Measurements from ENCODE around the gene EP400.
"Not testable (repeated sequence)": the region's sequence is repeated elsewhere in the genome, so short reads cannot be mapped to it uniquely, and the experiment has no call there.

The EP400 gene

DNA sequence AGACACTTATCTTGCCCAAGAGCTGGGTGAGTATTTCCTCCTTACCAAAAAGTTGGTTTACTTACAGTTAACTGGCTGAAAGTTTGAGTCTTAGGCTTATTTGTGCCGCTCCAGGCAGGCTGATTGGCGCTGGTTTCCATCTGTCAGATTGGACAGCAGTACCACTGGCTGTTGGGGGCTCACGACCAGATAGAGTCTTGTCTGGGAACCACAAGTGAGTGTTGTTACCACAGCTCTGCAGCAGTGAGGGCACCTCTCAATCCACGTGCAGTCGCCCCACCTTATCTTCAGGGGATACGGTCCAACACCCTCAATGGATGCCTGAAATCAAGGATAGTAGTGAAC, 135.5 kb downstream of the EP400 start:
- DNase-seq (ENCODE audit: low spot score): no peak

DNA sequence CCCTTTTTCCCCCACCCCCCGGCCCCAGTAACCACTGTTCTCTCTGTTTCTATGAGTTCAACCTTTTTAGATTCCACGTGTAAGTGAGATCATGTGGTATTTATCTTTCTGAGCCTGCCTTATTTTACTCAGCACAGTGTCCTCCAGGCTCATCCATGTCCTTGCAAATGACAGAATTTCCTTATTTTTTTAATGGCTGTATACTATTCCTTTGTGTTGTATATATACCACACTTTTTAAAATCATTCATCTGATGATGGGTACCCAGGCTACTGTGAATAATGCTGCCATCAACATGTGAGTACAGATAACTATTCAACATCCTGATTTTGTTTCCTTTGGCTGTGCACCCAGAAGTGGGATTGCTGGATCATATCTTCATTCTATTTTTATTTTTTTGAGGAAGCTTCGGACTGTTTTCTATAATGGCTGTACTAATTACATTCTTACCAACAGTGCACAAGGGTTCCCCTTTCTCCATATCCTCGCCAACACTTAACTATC, 139.7 kb downstream of the EP400 start:
- DNase-seq (ENCODE audit: low spot score): no peak

DNA sequence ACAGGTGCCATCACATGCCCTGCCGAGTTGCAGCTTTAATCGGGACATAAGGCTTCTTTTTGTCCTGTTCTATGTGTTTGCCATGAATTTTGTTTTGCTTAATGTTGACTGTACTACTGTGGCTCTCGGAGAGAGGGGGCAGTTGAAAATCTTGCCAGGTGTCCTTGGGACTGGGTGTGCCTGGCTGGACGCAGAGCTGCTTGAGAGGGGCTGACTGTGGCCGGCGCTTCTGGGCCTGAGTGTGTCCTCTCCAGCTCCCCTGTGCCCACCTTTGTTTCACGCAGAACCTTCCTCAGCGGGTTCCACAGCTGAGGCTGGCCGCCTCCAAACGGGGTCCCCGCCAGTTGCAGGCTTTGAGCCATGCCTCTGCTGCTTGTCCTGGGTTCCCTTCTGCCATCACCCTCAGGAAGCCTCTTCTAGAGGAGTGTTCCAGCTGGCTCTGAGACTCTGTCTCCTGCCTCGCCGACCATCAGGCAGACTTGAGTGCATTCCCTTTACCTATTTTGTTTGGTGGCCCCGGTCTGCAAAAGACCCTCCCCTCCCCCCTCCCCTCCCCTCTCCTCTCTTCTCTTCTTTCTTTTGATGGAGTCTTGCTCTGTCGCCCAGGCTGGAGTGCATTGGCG, 144.6 kb downstream of the EP400 start:
- no peak for DNase-seq (ENCODE audit: low spot score)

DNA sequence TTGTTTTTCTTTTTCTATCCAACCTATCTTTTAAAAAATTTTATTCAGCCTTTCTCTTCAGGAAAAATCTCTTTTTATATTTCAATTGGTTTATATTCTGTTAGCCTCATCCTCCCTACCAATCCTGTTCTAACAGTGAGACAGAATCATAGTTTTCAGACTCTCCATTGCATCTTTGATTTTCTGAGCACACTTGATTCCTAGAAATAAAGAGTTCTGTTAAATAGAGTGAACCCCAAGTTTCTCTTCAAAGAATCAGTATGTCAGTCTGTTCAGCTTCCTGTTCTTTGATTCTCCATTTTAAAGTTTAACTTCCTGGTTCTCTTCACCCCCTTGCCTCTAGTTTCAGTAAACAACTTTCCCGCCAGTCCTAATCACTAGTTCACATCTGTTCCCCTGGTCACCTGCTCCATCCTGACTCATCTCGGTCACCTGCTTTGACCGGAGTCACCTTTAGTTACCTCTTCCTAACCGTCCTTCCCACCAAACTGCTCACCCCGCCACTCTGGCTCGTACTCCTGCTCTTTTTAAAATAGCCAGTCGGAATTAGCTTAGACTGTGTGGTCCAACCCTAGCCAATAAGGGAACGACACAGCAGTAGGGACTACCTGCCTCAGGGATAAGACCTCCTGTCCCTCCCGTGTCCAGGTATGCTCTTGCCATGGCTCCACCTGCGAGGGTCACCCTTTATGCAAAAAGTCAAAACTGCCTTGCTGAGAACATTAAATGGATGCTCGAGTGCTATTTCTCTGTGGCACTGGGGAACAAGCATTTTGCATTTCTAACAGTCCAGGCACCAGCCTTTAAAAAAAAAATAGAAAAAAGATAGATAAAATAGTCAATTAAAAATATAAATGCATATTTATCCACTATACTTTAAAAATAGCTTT, 146.0 kb downstream of the EP400 start:
- DNase-seq (ENCODE audit: low spot score): no peak

DNA sequence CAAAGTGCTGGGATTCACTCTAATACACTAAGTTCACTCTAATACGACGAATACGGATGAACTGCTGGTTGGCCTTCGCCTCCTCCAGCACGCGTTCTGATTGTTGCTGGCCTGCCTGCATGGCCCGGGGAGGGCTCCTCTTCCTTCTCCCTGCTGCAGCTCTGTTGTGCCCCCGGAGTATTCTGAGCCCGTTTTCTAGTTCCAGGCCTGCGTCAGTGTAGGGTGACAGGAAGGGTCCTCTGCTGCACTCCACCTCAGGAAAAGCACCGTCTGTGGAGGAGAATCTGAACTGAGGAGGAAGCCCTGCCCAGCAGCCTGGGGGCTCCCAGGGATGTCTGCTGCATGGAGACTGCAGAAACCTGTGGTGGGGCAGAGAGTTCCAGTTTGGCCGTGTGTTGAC, 150.0 kb downstream of the EP400 start:
- DNase-seq (ENCODE audit: low spot score): no peak

DNA sequence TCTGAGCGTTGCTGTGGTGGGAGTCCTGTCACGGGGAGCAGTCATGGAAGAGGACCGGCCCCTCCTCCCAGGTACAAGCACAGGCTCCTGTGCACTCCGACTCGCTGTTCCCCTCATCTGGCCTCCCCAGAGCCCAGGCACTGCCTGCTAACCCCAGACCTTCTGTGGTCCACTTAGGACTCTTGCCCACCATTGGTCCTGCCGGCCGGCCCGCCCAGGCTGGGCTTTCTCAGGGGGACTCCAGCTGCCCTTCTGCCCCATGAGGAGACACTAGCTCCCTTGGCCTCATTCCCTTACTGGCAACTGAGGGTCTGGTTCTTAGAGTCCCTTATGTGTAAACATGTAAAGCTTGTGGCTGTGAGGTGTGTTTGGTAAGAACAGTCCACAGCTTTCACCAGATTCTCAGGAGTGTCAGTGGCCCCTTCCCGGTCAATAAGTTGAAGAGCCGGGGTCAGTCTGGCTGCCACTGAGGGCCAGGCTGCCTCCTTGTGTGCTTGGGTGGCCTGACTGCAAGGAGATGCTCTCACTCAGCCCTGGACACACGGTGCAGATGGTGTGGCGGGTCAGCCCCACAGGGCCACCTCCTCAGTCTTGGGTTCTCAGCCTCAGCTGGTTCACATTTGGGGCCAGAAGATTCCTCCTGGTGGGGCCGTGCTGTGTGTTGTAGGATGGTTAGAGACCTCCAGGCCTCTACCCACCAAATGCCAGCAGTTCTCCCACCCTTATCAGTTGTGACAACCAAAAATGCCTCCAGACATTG, 150.7 kb downstream of the EP400 start:
- no peak for DNase-seq (ENCODE audit: low spot score)

DNA sequence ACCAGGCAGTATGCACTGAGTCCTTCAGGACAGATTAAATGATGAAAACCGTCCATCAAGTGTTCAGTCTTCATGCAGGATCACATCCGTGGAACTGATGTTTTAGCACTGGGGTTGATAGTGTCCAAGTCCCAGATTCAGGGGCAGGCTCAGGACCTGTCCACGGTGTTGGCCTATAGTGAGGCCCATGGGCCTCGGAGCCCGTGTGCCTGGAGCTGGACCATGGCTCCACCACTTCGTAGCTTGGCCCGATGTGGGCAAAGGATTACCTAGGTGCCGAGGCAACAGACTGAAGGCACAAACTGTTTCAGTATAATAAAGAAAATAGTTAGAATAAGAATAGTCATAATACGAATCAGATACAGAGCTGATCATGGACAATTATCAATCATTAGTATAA, 152.6 kb downstream of the EP400 start:
- no peak for DNase-seq (ENCODE audit: low spot score)

DNA sequence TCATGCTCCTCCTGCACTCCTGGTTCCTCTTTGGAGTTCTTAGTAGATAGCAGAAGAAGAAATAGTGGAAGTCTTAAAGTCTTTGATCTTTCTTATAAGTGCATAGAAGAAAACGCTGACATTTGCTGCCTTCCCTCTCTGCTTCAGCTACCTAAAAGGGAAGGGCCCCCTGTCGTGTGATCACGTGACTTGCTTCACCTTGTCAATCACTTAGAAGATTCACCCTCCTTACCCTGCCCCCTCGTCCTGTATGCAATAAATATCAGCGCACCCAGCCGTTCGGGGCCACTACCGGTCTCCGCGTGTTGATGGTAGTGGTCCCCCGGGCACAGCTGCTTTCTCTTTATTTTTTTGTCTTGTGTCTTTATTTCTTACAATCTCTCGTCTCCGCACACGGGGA, 153.3 kb downstream of the EP400 start:
- not testable (repeated sequence) for DNase-seq (ENCODE audit: low spot score)

DNA sequence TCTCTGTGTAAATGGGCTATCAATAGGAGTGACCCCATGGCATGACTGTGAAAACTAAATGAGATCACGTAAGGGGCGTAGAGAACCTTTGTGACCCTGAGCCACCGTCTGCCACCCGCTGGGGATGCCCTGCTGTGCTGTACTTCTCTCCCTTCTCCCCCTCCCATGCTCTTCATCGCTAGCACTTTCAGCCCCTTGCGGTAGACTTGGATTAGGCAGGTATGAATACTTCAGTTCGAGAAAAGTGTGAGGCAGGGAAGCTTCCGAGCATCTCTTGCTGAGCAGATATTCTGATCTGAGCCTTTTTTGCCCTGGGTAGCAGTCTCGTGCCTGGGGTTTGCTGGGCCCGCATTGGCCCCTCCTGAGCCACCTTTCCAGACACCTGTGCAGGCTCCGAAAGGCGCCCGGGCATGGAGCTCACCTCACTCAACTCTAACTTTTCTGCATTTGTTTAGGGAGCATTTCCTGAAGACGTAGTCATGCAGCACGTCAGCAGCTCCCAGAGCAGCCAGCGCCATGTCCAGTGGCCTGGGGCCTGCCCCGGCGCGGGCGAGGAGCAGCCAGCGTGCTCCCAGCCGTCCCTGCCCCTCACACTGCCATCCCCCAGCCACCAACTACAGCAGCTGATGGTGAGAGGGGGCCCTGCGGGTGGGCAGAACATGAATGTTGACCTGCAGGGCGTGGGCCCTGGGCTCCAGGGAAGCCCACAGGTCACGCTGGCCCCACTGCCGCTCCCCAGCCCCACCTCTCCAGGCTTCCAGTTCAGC, 154.0 kb downstream of the EP400 start:
- DNase-seq (ENCODE audit: low spot score): no peak

DNA sequence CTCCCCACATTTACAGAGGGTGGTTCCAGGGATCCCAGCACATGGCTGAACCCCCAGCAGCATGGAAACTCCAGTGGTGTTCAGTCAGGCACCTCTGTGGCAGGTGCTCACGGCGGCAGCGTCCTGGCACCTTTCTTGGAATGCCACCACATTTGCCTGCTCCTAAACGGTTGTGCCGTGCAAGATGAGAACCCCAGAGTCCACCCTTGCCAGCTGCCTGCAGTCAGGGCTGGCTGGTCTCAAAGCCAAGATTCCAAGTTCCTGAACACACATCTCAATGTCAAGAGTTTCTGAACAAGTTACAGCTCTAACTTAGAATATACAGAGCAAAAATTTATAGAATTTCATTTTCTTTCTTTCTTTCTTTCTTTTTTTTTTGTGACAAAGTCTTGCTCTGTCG, 155.7 kb downstream of the EP400 start:
- no peak for DNase-seq (ENCODE audit: low spot score)

DNA sequence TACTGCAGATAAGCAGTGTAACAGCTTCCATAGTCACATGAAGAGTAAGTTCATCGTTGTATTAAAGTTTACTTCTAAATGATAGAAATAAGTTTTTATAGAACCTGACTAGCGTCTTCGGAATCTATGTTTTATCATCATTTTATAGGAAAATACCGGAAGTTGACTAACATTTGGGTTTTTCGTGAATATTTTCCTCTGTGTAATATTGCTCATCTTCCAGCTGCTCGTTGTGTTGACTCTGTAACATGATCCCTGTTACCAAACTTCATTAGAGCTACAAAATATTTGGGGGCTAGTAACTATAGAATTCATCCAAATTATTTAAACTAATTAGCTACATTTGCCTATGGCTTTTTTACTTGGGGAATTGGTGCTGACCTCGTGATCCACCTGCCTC, 157.2 kb downstream of the EP400 start:
- DNase-seq (ENCODE audit: low spot score): no peak

DNA sequence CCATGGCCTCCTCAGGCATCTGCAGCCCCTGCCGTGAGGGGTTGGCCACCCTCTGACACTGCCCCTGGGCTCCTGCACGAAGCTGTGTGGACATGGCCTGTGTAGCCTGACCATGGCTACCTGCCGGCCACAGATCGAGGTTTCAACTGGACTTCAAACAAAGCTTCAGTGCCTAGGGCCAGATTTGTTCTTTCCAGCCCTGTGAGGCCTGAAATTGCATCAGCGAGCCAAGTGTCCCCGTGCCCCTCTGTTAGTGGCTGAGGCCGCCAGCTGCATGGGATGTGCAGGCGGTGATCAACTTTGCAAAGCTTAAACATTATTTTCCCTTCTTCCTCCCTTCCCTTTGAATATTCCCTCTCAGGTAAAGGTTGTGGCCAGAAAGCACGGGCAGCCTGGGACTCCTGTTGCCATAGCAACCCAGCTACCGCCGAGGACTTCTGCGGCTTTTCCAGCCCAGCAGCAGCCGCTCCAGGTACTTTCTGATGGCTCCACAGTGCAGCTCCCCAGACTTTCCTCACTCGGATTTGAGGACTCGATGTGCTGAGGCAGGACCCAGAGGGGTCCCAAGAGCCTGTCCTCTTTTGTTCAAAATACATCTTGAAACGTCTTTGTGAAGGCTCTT, 158.6 kb downstream of the EP400 start:
- DNase-seq (ENCODE audit: low spot score): no peak

DNA sequence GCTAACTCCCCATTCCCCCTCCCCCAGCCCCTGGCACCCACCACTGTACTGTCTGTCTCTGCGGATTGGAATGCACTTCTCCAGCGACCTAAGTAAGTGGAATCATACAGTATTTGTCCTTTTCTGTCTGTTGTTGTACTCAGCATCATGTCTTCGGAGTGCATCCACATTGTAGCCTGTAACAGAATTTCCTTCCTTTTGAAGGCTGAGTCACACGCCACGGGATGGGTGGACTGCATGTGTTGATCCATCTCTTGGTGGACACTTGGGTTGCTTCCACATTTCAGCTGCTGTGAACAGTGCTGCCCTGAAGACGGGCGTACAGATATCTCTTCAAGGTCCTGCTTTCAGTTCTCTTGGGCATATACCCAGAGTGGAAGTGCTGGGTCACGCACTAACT, 160.0 kb downstream of the EP400 start:
- DNase-seq (ENCODE audit: low spot score): no peak

DNA sequence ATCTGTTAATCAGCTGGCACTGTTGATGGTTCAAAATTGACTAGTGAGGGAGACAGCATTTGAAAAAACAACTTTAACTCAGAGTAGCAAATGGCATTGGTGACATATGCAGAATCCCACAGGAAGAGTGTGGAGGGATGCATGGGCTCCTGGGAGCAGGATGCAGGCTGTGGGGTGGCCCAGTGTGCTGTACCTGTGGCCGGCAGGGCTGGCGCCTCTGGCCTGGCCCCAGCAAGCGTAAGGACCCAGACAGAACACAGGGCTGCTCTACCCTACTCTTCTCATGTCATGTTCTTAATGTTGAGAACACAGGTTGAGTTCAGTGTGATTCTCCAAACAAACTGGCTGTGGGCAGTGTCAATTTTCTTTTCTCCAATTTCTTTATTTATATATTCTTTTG, 160.9 kb downstream of the EP400 start:
- DNase-seq (ENCODE audit: low spot score): no peak

DNA sequence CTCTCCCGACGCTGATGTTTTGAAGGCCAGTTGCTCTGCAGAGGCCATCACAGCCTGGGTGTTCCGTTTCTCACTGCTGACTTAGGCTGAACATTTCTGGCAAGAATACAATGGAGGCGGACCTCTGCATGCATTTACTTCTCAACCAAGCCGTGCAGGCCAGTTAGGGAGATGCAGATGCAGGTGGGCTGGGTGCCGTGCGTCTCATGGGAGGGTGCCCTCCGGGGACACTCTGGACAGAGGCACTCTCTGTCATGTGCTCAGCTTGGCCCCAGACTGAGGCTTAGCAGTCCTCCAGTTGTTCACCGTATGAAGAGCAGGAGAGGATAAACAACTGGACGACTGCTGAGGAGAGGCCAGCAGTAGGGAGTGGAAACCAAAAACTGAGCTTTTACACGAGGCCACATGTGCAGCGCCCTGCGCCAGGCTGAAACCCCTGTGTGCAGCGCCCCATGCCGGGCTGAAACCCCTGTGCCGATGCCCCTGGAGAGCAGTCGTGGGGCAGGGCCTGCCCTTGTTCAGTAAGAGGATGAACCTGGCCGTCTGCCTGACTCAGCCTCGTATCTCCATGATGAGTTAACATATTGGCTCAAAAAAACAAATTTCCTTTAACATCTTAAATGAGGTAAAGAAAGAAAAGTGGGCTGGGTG, 162.0 kb downstream of the EP400 start:
- DNase-seq (ENCODE audit: low spot score): no peak

DNA sequence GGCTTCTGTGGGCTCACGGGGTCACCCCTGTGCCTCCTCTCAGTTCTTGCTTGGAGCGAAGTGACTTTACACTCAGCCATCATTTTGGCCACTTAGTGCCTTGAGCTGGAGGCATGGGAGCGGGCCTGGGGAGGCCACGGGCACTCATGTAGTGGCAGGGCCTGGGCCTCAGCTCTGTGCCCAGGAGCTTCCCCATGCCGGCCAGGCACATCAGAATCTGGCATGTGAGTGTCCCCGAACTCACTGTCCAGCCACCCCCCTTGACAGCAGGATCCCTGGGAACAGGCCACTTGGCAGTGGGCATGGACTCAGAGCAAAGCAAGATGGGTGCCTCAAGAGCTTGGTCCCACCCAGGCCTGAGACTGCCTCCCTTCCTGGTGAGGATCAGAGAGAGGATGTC, 164.9 kb downstream of the EP400 start:
- DNase-seq (ENCODE audit: low spot score): no peak

DNA sequence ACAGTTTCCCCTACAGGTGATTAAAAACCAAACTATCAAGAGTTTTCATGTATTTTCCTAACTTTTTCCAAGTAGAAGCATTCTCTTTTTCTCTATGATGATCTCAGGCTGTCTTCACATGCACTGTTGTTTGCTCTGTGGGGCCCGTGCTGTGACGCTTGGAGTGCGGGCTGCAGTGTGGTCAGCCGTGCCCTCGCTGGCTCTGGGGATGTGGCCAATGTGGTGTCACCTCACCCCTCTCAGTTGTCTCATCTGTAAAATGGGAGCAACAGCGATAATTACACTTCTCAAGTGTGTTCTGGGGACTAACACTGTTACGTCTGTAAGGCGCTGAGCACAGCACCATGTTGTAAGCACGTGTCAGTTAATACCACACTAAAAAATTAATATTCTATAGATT, 165.8 kb downstream of the EP400 start:
- no peak for DNase-seq (ENCODE audit: low spot score)

DNA sequence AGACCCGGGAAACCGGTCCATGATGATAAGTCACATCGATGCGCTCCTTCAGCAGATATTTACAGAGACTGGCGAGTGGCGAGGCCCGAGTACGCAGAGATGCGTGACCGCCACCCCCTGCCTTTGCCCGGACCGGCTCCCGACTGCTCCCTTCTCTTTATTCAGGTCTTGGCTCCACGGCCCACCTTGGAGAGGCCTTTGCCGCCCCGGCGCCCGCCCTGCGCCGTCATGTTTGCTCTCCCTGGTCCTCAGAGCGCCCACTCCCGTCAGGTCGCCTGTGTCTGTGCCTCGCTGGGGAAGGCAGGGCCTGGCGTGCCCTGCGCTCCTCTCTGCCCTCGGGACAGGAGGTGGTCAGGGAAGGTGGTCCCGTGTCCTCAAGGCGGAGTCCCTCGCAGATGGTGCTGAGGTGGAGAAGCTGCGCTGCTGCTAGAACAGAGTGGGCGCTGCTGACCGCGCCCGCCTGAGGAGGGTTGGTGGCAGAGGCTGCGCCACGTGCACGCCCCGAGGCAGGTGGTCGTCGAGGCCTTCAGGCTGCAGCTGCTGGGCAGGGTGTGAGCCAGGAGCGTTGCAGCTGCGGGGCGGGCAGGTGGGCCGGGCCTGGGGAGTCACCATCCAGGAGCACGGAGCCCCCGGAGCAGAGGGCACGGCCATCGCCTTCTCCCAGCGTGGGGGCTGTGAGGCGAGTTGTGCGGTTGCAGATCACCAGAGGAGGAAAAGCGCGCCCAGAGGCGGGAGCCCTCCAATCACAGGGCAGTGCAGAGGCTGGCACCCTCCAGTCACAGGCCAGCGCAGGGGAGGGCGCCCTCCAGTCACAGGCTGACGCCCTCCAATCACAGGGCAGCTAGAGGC, 167.2 kb downstream of the EP400 start:
- no peak for DNase-seq (ENCODE audit: low spot score)

DNA sequence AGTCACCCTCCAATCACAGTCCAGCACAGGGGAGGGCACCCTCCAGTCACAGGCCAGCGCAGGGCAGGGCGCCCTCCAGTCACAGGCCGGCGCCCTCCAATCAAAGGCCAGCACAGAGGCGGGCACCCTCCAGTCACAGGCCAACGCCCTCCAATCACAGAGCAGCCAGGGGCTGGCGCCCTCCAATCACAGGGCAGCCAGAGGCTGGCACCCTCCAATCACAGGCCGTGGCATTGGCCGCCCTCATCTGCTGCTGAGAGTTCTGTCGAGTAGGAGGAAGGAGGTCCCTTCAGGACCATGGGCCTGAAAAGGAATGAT, 167.8 kb downstream of the EP400 start:
- DNase-seq (ENCODE audit: low spot score): no peak

DNA sequence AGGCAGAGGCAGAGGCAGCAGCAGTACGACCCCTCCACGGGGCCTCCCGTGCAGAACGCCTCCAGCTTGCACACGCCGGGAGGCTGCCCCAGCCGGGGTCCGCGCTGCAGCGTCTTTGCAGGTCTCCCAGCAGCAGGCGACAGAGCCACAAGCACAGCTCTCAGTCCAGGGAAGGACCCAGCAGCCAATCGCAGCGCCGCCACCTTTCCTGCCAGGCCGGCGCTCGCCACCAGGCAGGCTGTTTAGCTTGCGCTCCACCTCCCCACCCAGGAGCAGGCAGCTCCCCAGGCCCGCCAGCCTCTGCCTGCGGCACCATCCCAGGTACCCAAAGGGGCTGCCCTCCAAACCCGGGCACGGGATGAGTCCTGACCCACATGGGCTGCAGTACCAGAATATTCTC, 169.1 kb downstream of the EP400 start:
- no peak for DNase-seq (ENCODE audit: low spot score)

Data from kidney tubule cell (primary cell).